Measurements from ENCODE around the gene HSPA12A.

DNA sequence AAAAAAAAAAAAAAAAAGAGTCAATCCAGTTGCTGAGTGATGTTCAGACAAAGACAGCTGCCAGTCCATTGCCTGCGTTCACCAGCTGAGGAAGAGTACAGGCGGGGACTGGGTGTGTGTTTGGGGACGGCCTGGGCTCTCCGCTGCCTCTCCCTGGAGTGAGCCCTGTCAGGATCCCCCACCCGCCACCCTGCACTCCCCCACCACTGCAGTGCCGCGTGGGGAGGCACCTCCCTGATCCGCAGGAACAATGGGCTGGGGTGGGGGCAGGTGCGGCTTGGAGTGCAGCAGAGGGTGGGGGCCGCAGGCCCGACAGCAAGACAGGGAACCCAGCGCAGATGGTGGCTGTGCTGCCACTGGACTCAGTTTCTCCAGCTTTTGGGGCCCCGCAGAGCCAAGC is 1.4 kb downstream of the HSPA12A start:
- TF ChIP-seq, protein P1, sequence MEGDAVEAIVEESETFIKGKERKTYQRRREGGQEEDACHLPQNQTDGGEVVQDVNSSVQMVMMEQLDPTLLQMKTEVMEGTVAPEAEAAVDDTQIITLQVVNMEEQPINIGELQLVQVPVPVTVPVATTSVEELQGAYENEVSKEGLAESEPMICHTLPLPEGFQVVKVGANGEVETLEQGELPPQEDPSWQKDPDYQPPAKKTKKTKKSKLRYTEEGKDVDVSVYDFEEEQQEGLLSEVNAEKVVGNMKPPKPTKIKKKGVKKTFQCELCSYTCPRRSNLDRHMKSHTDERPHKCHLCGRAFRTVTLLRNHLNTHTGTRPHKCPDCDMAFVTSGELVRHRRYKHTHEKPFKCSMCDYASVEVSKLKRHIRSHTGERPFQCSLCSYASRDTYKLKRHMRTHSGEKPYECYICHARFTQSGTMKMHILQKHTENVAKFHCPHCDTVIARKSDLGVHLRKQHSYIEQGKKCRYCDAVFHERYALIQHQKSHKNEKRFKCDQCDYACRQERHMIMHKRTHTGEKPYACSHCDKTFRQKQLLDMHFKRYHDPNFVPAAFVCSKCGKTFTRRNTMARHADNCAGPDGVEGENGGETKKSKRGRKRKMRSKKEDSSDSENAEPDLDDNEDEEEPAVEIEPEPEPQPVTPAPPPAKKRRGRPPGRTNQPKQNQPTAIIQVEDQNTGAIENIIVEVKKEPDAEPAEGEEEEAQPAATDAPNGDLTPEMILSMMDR (IDR thresholded peaks at IDR 0.05; ENCODE audit: low read depth, low read length, poor library complexity, severe bottlenecking) = no peak
- TF ChIP-seq EZH2phosphoT487 (IDR thresholded peaks at IDR 0.05; ENCODE audit: borderline replicate concordance, low read length) = no peak

All from DOHH2 (cell line).